Measurements from ENCODE around the gene TIMM44.
A peak's percentile ranks its signal among the peaks of the same experiment; 100 is the strongest.

The TIMM44 gene

GRCh38 chr19:7916103-7916954 lies 27.1 kb downstream of the TIMM44 start:
- TF ChIP-seq TAF1 (IDR thresholded peaks at IDR 0.05; ENCODE audit: low read depth, low read length) (no peak), PAX5 (IDR thresholded peaks at IDR 0.05; ENCODE audit: insufficient read depth, low read length, severe bottlenecking) (no peak), POLR2A (IDR thresholded peaks at IDR 0.05; ENCODE audit: low read depth, low read length) (no peak), SPI1 (IDR thresholded peaks at IDR 0.05; ENCODE audit: low read depth, low read length) (no peak), POLR2AphosphoS5 (IDR thresholded peaks at IDR 0.05; ENCODE audit: low read depth, low read length) (no peak), POU2F2 (IDR thresholded peaks at IDR 0.05; ENCODE audit: low read depth, low read length) (no peak)
- peak; percentile 72 for FAIRE-seq
- DNase-seq (ENCODE audit: insufficient read length, low spot score): no peak

GRCh38 chr19:7915250-7916102 lies 28.0 kb downstream of the TIMM44 start:
- DNase-seq (ENCODE audit: insufficient read length, low spot score): no peak
- TF ChIP-seq TAF1 (IDR thresholded peaks at IDR 0.05; ENCODE audit: low read depth, low read length) (no peak), POU2F2 (IDR thresholded peaks at IDR 0.05; ENCODE audit: low read depth, low read length) (no peak), POLR2A (IDR thresholded peaks at IDR 0.05; ENCODE audit: low read depth, low read length) (no peak; the same call in 1 of the 2 replicates), PAX5 (IDR thresholded peaks at IDR 0.05; ENCODE audit: insufficient read depth, low read length, severe bottlenecking) (no peak), POLR2AphosphoS5 (IDR thresholded peaks at IDR 0.05; ENCODE audit: low read depth, low read length) (no peak), SPI1 (IDR thresholded peaks at IDR 0.05; ENCODE audit: low read depth, low read length) (no peak)
- no peak for FAIRE-seq

GRCh38 chr19:7914598-7915045 lies 28.8 kb downstream of the TIMM44 start, which contains the start of gene TGFBR3L:
TSS of gene TGFBR3L (plus strand) at chr19:7914830.
- TF ChIP-seq POU2F2 (IDR thresholded peaks at IDR 0.05; ENCODE audit: low read depth, low read length): no peak
- peak; percentile 63; the same call in 1 of the 2 replicates for TF ChIP-seq POLR2AphosphoS5 (IDR thresholded peaks at IDR 0.05; ENCODE audit: low read depth, low read length)
- no peak for FAIRE-seq
- no peak for DNase-seq (ENCODE audit: insufficient read length, low spot score)

DNA sequence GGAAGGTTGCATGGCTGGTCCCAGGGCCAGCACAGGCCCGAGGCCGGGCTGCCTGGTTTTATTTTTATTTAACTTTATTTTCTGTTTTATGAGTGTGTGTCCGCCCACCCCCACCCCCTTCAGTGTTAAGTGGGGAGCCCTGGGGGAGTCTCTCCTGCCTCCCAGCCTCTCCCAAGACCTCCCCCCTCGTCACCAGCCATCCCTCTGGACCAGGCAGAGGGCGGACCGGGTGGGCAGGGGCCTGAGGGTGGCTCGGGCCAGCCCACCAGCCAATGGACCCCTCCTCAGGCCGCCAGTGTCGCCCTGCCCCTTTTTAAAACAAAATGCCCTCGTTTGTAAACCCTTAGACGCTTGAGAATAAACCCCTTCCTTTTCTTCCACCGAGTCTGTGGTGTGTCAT lies 29.4 kb downstream of the TIMM44 start:
- DNase-seq (ENCODE audit: insufficient read length, low spot score) (no peak), FAIRE-seq (no peak)
- TF ChIP-seq POLR2AphosphoS5 (IDR thresholded peaks at IDR 0.05; ENCODE audit: low read depth, low read length) (no peak), TAF1 (IDR thresholded peaks at IDR 0.05; ENCODE audit: low read depth, low read length) (no peak), POLR2A (IDR thresholded peaks at IDR 0.05; ENCODE audit: low read depth, low read length) (no peak), POU2F2 (IDR thresholded peaks at IDR 0.05; ENCODE audit: low read depth, low read length) (no peak), SPI1 (IDR thresholded peaks at IDR 0.05; ENCODE audit: low read depth, low read length) (no peak), PAX5 (IDR thresholded peaks at IDR 0.05; ENCODE audit: insufficient read depth, low read length, severe bottlenecking) (no peak)

- TF ChIP-seq PAX5 (IDR thresholded peaks at IDR 0.05; ENCODE audit: insufficient read depth, low read length, severe bottlenecking): no peak
- TF ChIP-seq POLR2AphosphoS5 (IDR thresholded peaks at IDR 0.05; ENCODE audit: low read depth, low read length): no peak
- TF ChIP-seq POLR2A (IDR thresholded peaks at IDR 0.05; ENCODE audit: low read depth, low read length): no peak
- no peak for TF ChIP-seq SPI1 (IDR thresholded peaks at IDR 0.05; ENCODE audit: low read depth, low read length)
- no peak for TF ChIP-seq POU2F2 (IDR thresholded peaks at IDR 0.05; ENCODE audit: low read depth, low read length)
- no peak for TF ChIP-seq TAF1 (IDR thresholded peaks at IDR 0.05; ENCODE audit: low read depth, low read length)
- no peak for FAIRE-seq
- DNase-seq (ENCODE audit: insufficient read length, low spot score): no peak
Measured at GRCh38 chr19:7913652-7914051, 29.8 kb downstream of the TIMM44 start.

DNA sequence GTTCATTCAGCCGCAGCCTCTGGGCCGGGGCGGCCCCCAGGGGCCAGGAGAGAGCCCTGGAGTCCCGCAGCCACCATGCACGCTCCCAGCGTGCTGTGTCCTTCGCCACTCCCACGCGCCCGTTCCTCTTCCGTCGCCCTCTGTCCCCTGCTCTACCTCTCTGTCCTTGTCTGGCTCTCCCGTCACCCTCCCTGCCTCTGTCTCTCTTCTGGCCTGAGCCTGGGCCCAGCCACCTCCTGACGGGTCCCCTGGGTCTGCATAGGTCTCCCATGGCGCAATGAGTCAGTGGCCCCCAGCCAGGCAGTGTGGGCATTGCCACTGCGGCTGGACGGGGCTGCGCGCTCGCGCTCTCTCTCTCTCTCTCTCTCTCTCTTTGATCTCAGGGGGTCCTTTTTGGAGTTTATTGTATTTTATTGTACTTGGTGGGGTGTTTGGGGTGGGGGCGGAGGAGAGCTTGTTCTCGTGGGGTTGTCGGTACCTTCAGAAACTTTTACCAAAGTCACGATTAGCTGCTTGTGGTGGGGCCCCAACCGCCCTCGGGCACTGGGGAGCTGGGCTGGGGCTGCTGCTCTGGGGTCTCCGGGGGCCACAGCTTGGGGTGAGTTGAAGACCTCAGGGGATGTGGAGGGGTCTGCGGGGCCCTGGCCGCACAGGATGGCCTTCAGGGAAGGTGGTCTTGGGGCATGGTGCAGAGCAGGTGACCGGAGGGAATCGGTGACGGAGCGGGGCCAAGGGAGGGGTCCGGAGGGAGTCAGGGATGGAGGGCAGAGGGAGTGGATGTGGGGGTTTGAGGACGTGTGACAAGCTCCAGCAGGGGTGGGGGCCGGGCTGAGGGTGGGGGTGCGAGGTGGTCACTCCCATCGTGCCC lies 30.5 kb downstream of the TIMM44 start:
- FAIRE-seq (no peak), DNase-seq (ENCODE audit: insufficient read length, low spot score) (no peak)
- TF ChIP-seq POLR2A (IDR thresholded peaks at IDR 0.05; ENCODE audit: low read depth, low read length): no peak; the same call in 1 of the 2 replicates
- no peak for TF ChIP-seq SPI1 (IDR thresholded peaks at IDR 0.05; ENCODE audit: low read depth, low read length)
- no peak for TF ChIP-seq PAX5 (IDR thresholded peaks at IDR 0.05; ENCODE audit: insufficient read depth, low read length, severe bottlenecking)
- no peak for TF ChIP-seq TAF1 (IDR thresholded peaks at IDR 0.05; ENCODE audit: low read depth, low read length)
- no peak for TF ChIP-seq POU2F2 (IDR thresholded peaks at IDR 0.05; ENCODE audit: low read depth, low read length)
- TF ChIP-seq POLR2AphosphoS5 (IDR thresholded peaks at IDR 0.05; ENCODE audit: low read depth, low read length): no peak

DNA sequence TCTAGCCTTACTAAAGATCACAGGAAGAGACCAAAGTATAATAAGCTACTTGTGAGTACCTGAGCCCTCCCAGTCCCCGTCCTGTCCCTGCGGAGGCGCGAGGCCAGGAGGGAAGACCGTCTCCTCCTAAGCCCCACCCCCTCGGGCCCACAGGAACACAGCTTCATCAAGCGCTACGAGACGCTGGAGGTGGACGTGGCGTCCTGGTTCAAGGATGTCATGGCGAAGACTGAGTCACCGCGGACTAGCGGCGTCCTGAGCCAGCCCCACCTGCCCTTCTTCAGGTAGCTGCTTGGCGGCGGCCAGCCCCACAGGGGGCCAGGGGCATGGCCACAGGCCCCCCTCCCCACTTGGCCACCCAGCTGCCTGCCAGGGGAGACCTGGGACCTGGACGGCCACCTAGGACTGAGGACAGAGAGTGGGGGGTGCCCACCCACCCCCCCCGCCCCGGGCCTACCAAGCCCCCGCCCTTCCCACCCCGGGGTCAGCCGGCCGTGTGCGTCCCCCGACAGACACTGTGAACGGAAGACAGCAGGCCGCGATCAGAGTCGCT lies 31.2 kb downstream of the TIMM44 start:
- DNase-seq (ENCODE audit: insufficient read length, low spot score): no peak
- no peak for TF ChIP-seq POLR2A (IDR thresholded peaks at IDR 0.05; ENCODE audit: low read depth, low read length)
- TF ChIP-seq SPI1 (IDR thresholded peaks at IDR 0.05; ENCODE audit: low read depth, low read length): no peak
- no peak for TF ChIP-seq POU2F2 (IDR thresholded peaks at IDR 0.05; ENCODE audit: low read depth, low read length)
- no peak for TF ChIP-seq POLR2AphosphoS5 (IDR thresholded peaks at IDR 0.05; ENCODE audit: low read depth, low read length)
- TF ChIP-seq PAX5 (IDR thresholded peaks at IDR 0.05; ENCODE audit: insufficient read depth, low read length, severe bottlenecking): no peak
- FAIRE-seq: no peak

DNA sequence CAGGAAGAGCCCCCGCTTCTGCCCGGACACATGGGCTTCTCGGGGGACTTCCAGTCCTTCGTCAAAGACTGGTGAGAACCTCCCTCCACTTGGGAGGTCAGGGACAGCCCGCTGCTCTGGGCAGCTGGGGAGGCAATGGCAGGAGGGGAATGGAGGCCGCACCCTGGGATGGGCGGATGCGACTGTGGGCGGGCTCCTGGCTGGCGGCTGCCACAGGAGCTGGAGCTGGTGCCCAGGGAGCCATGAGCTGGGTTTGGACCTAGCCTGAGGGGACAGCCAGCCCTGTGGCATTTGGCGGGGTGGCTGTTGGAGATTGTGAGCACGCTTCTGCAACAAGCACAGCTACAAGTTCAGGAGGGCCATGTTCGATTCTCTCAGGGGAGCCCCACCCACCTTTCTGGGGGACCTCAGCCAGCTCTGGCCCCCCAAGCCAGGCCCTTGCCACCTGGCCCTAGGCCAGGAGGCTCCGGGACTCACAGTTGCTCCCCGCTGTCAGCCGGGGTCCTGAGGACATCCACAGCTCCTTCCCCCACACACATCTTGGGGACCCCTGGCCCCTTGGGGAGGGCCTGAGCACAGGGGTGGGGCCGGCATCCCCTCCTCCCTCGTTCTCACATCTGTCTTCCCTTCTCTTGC lies 31.8 kb downstream of the TIMM44 start:
- no peak for DNase-seq (ENCODE audit: insufficient read length, low spot score)
- no peak for FAIRE-seq
- TF ChIP-seq POLR2A (IDR thresholded peaks at IDR 0.05; ENCODE audit: low read depth, low read length) (no peak), POU2F2 (IDR thresholded peaks at IDR 0.05; ENCODE audit: low read depth, low read length) (no peak), TAF1 (IDR thresholded peaks at IDR 0.05; ENCODE audit: low read depth, low read length) (no peak)

Data from GM12891 (cell line).